HL-60 (cell line): ENCODE results near the gene HSP90B1.

Source experiments
- DNase-seq, 2 experiments: peaks; one replicate each; pipeline ENCODE4 v3.0.0-alpha.2; 2010 to 2020; ENCODE audit warnings: low read depth in 1 of 2, low spot score in 1 of 2
- H3K27ac ChIP-seq: fragments of 250-450 bp; sonication (Bioruptor Pico); replicated peaks from 2 replicates; pipeline ENCODE4 v1.5.1; 2020; ENCODE audit warnings: mild to moderate bottlenecking, moderate library complexity
- H3K27me3 ChIP-seq: fragments of 250-450 bp; sonication (Bioruptor Pico); 2 replicates; pipeline ENCODE4 v1.5.1; 2021; ENCODE audit warnings: mild to moderate bottlenecking, moderate library complexity; ENCODE audit not compliant: insufficient read depth, poor library complexity, severe bottlenecking
- H3K4me3 ChIP-seq: replicated peaks from 2 replicates; pipeline ENCODE4 v1.5.1; 2011; ENCODE audit warnings: mild to moderate bottlenecking, control low read depth, low read length; ENCODE audit not compliant: insufficient read depth
- GABPA ChIP-seq: IDR thresholded peaks from 2 replicates; pipeline ENCODE4 v1.6.1; 2012; ENCODE audit warnings: low read depth
- POLR2AphosphoS5 ChIP-seq: IDR thresholded peaks from 2 replicates; pipeline ENCODE4 v1.6.1; 2012; ENCODE audit warnings: low read depth
- SPI1 ChIP-seq: IDR thresholded peaks from 2 replicates; pipeline ENCODE4 v1.6.1; 2012; ENCODE audit warnings: low read depth, mild to moderate bottlenecking, borderline replicate concordance
- TF ChIP-seq, protein P1 (sequence below): IDR thresholded peaks from one replicate; pipeline ENCODE4 v1.5.1; 2011; ENCODE audit warnings: low read length, control low read depth, inconsistent platforms; ENCODE audit not compliant: insufficient read depth
- TF ChIP-seq, protein P2 (sequence below): IDR thresholded peaks from 2 replicates; pipeline ENCODE4 v1.6.1; 2012; ENCODE audit warnings: low read depth; ENCODE audit not compliant: insufficient replicate concordance

Gene HSP90B1

DNA sequence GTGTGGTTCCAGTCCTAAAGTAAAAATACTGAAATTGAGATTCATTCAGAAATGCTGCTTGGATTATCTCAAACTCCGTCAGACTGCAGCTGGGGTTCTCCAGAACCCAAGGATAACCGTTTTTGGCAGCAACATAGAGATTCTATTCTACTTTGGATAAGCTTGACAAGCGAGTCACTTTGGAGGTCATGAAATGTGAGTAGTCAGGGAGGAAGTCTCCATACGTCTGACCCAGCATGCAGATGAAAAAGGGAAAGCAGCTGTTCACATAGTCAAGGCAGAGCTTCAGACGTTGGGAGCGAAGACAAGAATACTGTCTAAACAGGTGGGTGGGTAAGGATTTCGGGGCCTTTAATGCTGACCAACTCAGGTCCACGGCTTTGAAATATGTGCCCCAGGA lies 14.9 kb upstream of the HSP90B1 start:
- DNase-seq = no peak
- no peak for TF ChIP-seq SPI1
- TF ChIP-seq, protein P1, sequence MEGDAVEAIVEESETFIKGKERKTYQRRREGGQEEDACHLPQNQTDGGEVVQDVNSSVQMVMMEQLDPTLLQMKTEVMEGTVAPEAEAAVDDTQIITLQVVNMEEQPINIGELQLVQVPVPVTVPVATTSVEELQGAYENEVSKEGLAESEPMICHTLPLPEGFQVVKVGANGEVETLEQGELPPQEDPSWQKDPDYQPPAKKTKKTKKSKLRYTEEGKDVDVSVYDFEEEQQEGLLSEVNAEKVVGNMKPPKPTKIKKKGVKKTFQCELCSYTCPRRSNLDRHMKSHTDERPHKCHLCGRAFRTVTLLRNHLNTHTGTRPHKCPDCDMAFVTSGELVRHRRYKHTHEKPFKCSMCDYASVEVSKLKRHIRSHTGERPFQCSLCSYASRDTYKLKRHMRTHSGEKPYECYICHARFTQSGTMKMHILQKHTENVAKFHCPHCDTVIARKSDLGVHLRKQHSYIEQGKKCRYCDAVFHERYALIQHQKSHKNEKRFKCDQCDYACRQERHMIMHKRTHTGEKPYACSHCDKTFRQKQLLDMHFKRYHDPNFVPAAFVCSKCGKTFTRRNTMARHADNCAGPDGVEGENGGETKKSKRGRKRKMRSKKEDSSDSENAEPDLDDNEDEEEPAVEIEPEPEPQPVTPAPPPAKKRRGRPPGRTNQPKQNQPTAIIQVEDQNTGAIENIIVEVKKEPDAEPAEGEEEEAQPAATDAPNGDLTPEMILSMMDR = no peak
- TF ChIP-seq, protein P2, sequence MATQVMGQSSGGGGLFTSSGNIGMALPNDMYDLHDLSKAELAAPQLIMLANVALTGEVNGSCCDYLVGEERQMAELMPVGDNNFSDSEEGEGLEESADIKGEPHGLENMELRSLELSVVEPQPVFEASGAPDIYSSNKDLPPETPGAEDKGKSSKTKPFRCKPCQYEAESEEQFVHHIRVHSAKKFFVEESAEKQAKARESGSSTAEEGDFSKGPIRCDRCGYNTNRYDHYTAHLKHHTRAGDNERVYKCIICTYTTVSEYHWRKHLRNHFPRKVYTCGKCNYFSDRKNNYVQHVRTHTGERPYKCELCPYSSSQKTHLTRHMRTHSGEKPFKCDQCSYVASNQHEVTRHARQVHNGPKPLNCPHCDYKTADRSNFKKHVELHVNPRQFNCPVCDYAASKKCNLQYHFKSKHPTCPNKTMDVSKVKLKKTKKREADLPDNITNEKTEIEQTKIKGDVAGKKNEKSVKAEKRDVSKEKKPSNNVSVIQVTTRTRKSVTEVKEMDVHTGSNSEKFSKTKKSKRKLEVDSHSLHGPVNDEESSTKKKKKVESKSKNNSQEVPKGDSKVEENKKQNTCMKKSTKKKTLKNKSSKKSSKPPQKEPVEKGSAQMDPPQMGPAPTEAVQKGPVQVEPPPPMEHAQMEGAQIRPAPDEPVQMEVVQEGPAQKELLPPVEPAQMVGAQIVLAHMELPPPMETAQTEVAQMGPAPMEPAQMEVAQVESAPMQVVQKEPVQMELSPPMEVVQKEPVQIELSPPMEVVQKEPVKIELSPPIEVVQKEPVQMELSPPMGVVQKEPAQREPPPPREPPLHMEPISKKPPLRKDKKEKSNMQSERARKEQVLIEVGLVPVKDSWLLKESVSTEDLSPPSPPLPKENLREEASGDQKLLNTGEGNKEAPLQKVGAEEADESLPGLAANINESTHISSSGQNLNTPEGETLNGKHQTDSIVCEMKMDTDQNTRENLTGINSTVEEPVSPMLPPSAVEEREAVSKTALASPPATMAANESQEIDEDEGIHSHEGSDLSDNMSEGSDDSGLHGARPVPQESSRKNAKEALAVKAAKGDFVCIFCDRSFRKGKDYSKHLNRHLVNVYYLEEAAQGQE = no peak
- no peak for TF ChIP-seq POLR2AphosphoS5
- TF ChIP-seq GABPA = no peak
- H3K27ac ChIP-seq = no peak overlapping the region
- H3K27me3 ChIP-seq = no peaks in the 10 kb centered on the region
- no peak overlapping the region for H3K4me3 ChIP-seq

DNA sequence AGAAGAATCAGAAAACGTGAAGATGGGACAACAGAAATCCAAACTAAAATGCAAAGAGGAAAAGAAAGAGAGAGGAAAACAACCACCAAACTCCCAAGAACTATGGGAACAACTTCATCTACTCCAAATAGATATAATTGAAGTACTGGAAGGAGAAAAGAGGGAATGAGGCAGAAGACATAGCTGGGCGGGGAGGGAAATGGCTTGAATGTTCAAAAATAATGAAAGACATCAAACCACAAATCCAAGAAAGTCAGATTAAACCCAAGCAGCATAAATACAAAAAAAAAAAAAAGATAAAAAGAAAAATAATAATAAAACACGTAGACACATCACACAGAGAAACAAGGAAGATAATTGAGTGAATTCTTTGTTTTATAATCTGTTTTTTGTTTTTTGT lies 12.3 kb upstream of the HSP90B1 start:
- Histone ChIP-seq H3K27me3 (no peaks in the 10 kb centered on the region), H3K27ac (no peak overlapping the region), H3K4me3 (no peak overlapping the region)
- DNase-seq = no peak
- TF ChIP-seq SPI1 = no peak
- TF ChIP-seq GABPA = no peak
- TF ChIP-seq, protein P2 = no peak
- no peak for TF ChIP-seq POLR2AphosphoS5
- TF ChIP-seq, protein P1 = no peak

DNA sequence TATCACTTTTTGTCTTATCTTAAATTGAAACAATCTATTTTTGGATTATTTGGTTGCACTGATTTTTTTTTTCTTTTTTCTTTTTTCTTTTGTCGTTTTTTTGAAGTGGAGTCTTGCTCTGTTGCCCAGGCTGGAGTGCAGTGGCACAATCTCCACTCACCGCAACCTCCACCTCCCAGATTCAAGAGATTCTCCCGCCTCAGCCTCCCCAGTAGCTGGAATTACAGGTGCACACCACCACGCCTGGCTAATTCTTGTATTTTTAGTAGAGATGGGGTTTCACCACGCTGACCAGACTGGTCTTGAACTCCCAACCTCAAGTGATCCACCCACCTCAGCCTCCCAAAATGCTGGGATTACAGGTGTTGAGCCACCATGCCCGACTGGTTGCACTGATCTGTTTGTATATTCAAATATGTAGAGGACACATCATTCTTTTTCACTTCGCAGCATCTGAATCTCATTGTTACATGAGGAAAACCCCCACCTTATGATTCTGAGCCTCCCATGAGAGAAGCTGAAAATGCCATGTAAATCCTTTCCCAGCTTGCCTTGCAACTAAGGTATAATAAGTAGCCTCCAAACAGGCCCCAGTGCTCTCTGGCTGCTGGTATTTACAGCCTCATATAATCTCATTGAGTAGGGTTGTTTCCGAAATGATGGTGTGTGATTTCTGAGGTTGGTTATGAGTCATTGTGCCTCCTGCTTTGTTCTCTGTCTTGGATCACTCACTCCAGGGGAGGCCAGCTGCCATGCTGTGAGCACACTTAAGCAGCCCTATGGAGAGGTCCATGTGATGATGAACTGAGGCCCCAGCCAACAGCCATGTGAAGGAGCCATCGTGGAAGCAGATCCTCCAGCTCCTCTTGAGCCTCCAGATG lies 5.2 kb upstream of the HSP90B1 start:
- TF ChIP-seq, protein P1 = no peak
- TF ChIP-seq GABPA = no peak
- TF ChIP-seq SPI1 = no peak
- TF ChIP-seq, protein P2 = no peak
- no peak for TF ChIP-seq POLR2AphosphoS5
- no peak overlapping the region for H3K4me3 ChIP-seq
- no peak for DNase-seq
- no peak overlapping the region for H3K27ac ChIP-seq
- H3K27me3 ChIP-seq = no peaks in the 10 kb centered on the region
